HG03025 (cell line): Measurements from ENCODE around the gene ONECUT3.

Experiments used
- ATAC-seq: cut with Tn5 transposase; IDR thresholded peaks from one replicate; pipeline ENCODE4 v1.9.1; 2021; ENCODE audit warnings: mild to moderate bottlenecking, moderate library complexity; ENCODE audit not compliant: unreplicated experiment, low FRiP score

Gene ONECUT3

GRCh38 chr19:1736927-1737326 lies 16.4 kb upstream of the ONECUT3 start:
- ATAC-seq, result no peak

GRCh38 chr19:1739960-1740629 lies 13.2 kb upstream of the ONECUT3 start:
- ATAC-seq, result no peak

- ATAC-seq, result no peak
Measured at GRCh38 chr19:1742989-1743696, 10.2 kb upstream of the ONECUT3 start.

GRCh38 chr19:1744133-1744665 lies 9.1 kb upstream of the ONECUT3 start:
- no peak for ATAC-seq

GRCh38 chr19:1744822-1745563 lies 8.3 kb upstream of the ONECUT3 start:
- ATAC-seq, result no peak

GRCh38 chr19:1745589-1746031 lies 7.7 kb upstream of the ONECUT3 start:
- ATAC-seq, result no peak

- ATAC-seq, result no peak
Measured at GRCh38 chr19:1746401-1747284, 6.7 kb upstream of the ONECUT3 start.

- no peak for ATAC-seq
Measured at GRCh38 chr19:1747285-1748114, 5.8 kb upstream of the ONECUT3 start.

GRCh38 chr19:1748115-1748872 lies 5.0 kb upstream of the ONECUT3 start:
- no peak for ATAC-seq

GRCh38 chr19:1748873-1749341 lies 4.4 kb upstream of the ONECUT3 start:
- ATAC-seq, result no peak

GRCh38 chr19:1749373-1750342 lies 3.6 kb upstream of the ONECUT3 start:
- no peak for ATAC-seq

GRCh38 chr19:1750343-1751021 lies 2.8 kb upstream of the ONECUT3 start:
- no peak for ATAC-seq

- no peak for ATAC-seq
Measured at GRCh38 chr19:1751367-1752008, 1.8 kb upstream of the ONECUT3 start.

- ATAC-seq, result no peak
Measured at GRCh38 chr19:1752009-1752756, 1.1 kb upstream of the ONECUT3 start.

- ATAC-seq, result no peak
Measured at GRCh38 chr19:1754018-1754635, 821 bp downstream of the ONECUT3 start.
